Adrenal gland (tissue), 12 donors: Measurements from ENCODE around the gene COL23A1. TPM values are rescaled to one million over a fixed set of nuclear protein-coding genes. Genes with fewer than 3 reads are reported as not detected.
"Not testable (repeated sequence)": the region's sequence is repeated elsewhere in the genome, so short reads cannot be mapped to it uniquely, and the experiment has no call there.

Experiments
- DNase-seq, 7 donors: peaks; one replicate each; pipeline ENCODE4 v3.0.0-alpha.2; 2019 to 2020
- H3K27ac ChIP-seq, 5 donors: fragments of 200-600 bp; sonication (generic) in 4 of 5; 1 replicate in 3 of 5; 2 replicates in 2 of 5; pipeline versions ENCODE4 v1.5.1 to v1.8.0; 2016 to 2020; ENCODE audit warnings: mild to moderate bottlenecking in 1 of 5
- H3K27me3 ChIP-seq: fragments of 200-600 bp; 2 replicates; pipeline ENCODE4 v1.8.0; 2021
- H3K36me3 ChIP-seq, 2 donors: fragments of 200-600 bp; replicated peaks in 1 of 2; 1 replicate in 1 of 2; 2 replicates in 1 of 2; pipeline versions ENCODE4 v1.5.1 to v1.8.0; 2018 to 2022
- H3K4me1 ChIP-seq, 2 donors: fragments of 200-600 bp; replicated peaks in 1 of 2; 1 replicate in 1 of 2; 2 replicates in 1 of 2; pipeline versions ENCODE4 v1.5.1 to v1.8.0; 2018 to 2021
- H3K4me3 ChIP-seq, 4 donors: fragments of 200-600 bp; sonication (generic) in 3 of 4; one replicate each; pipeline ENCODE4 v1.5.1; 2016 to 2018
- H3K9me3 ChIP-seq, 3 donors: fragments of 200-600 bp; sonication (generic) in 1 of 3; replicated peaks in 1 of 3; 1 replicate in 2 of 3; 2 replicates in 1 of 3; pipeline versions ENCODE4 v1.5.1 to v1.8.0; 2016 to 2021
- POLR2A ChIP-seq, 2 donors: fragments of 450-650 bp; IDR thresholded peaks; one replicate each; pipeline ENCODE4 v1.6.1; 2017; ENCODE audit warnings: antibody characterized with exemption in 2 of 2, mild to moderate bottlenecking in 2 of 2, moderate library complexity in 1 of 2
- WGBS, 4 donors: extraction: QIAGEN DNeasy Blood & Tissue Kit in 2 of 4; methylation state at CpG; one replicate each; pipeline versions ENCODE4 v1.1.5 to v1.1.7; 2013 to 2017; 5-methylcytosine and 5-hydroxymethylcytosine counted together
- intact Hi-C, 2 donors: fragments of 100-400 bp; cut with DNase I; formaldehyde crosslinking; loops; one replicate each; pipeline versions ENCODE4 v1.14.1 to v1.15.0; 2022 to 2023
- polyA plus RNA-seq, 3 donors: library from polyadenylated mRNA; stranded (reverse); fragments of 200-250 nt in 2 of 3; fragments of 350-450 nt in 1 of 3; fragmentation: Illumina TruSeq in 1 of 3; extraction: RNeasy Lipid Tissue Mini Kit (QIAGEN cat#74804) in 1 of 3; gene quantifications; one replicate each; pipeline ENCODE4 v1.2.3, GENCODE V29; 2013 to 2014
- total RNA-seq, 9 donors: library from RNA; depleted of rRNA in 4 of 9; stranded (reverse); fragments of >200 nt in 4 of 9; fragments of 120-200 nt in 1 of 9; fragmentation: NEBNext Ultra II Directional in 1 of 9; extraction: Animal tissue kit (Norgen Biotek cat#: 25700) in 1 of 9; gene quantifications; one replicate each; pipeline versions ENCODE4 v1.1.0 to v1.2.4, GENCODE V29; 2013 to 2023
- TF ChIP-seq, protein P1 (sequence below), 6 experiments: fragments of 450-650 bp in 4 of 6; fragments of 200-600 bp in 2 of 6; sonication (generic) in 1 of 6; IDR thresholded peaks; 1 replicate in 5 of 6; 2 replicates in 1 of 6; pipeline versions ENCODE4 v1.5.1 to v1.8.0; 2016 to 2021; ENCODE audit warnings: antibody characterized with exemption in 6 of 6, mild to moderate bottlenecking in 2 of 6, moderate library complexity in 1 of 6
- donor health status: healthy with polysubstance abuse.
- donor health status: Bipolar disorder and iron deficiency.
- donor health status: DM: yes; HTN: yes; CAD: no.
- donor health status: DM: no; HTN: no; CAD: no.
- donor health status: DM: no; HTN: no; CAD: no.
- donor health status: DM: yes; HTN: yes; CAD: no.

COL23A1 gene
- total and polyA plus RNA-seq, 12 donors: 0.09 to 4.4 (median 0.88) TPM

GRCh38 chr5:178240766-178241165 is 349.4 kb downstream of the COL23A1 start:
- intact Hi-C loops: no loop called here
- TF ChIP-seq, protein P1, sequence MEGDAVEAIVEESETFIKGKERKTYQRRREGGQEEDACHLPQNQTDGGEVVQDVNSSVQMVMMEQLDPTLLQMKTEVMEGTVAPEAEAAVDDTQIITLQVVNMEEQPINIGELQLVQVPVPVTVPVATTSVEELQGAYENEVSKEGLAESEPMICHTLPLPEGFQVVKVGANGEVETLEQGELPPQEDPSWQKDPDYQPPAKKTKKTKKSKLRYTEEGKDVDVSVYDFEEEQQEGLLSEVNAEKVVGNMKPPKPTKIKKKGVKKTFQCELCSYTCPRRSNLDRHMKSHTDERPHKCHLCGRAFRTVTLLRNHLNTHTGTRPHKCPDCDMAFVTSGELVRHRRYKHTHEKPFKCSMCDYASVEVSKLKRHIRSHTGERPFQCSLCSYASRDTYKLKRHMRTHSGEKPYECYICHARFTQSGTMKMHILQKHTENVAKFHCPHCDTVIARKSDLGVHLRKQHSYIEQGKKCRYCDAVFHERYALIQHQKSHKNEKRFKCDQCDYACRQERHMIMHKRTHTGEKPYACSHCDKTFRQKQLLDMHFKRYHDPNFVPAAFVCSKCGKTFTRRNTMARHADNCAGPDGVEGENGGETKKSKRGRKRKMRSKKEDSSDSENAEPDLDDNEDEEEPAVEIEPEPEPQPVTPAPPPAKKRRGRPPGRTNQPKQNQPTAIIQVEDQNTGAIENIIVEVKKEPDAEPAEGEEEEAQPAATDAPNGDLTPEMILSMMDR (IDR thresholded peaks at IDR 0.05): no peak
- TF ChIP-seq POLR2A (IDR thresholded peaks at IDR 0.05): no peak
- H3K27ac ChIP-seq: peak overlapping the region in 2 of 5 donors; percentile 61 to 68

DNA sequence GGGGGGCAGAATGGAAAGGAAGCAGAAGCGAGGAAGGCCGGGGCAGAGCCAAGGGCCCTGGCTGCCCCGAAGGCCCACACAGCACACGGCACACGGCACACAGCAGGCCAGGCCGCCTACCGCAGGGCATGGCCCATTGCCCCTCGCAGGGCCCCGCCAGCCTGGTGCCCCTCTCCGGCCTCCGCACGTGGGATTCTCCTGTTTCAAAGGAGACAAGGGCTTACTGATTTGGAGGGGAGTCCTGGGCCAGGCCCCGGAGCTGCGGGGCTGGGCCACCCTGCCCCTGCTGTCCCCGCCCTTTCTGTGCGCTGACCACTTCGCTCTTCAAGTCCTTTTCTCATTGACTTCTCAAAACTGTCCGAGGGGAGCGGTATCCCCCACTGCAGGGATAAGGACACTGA is 349.9 kb downstream of the COL23A1 start:
- 73 to 86% (median 81%) methylated on average over 13 to 19 of the region's 19 CpGs for WGBS, 4 donors
- no peaks in the 10 kb centered on the region for H3K36me3 ChIP-seq
- DNase-seq: no peak
- peaks cover 0 to 44% of the 10 kb centered on the region in 2 donors for H3K4me1 ChIP-seq
- H3K27ac ChIP-seq: peak overlapping the region in 2 of 5 donors; percentile 61 to 68
- H3K9me3 ChIP-seq: no peaks in the 10 kb centered on the region
- no peak overlapping the region for H3K4me3 ChIP-seq
- H3K27me3 ChIP-seq: no peaks in the 10 kb centered on the region
- TF ChIP-seq POLR2A (IDR thresholded peaks at IDR 0.05): no peak
- TF ChIP-seq, protein P1 (IDR thresholded peaks at IDR 0.05): no peak
- intact Hi-C loops: no loop called here

More at GRCh38 chr5:178240766-178241165, 349.4 kb downstream of the COL23A1 start:
- WGBS, 4 donors: 62 to 84% (median 67%) methylated on average over 6 to 9 of the region's 9 CpGs
- Histone ChIP-seq H3K27me3 (no peaks in the 10 kb centered on the region), H3K4me1 (peaks cover 0 to 41% of the 10 kb centered on the region in 2 donors), H3K4me3 (no peak overlapping the region), H3K9me3 (no peaks in the 10 kb centered on the region), H3K36me3 (no peaks in the 10 kb centered on the region)
- DNase-seq: no peak

GRCh38 chr5:178239626-178240301 is 350.4 kb downstream of the COL23A1 start:
- peak in 1 of 7 donors; percentile 37 for DNase-seq
- H3K9me3 ChIP-seq, H3K27me3 ChIP-seq, intact Hi-C loops, H3K4me3 ChIP-seq, H3K36me3 ChIP-seq: not testable (repeated sequence)
- WGBS, 4 donors: 50 to 64% (median 58%) methylated on average over 2 to 14 of the region's 16 CpGs
- peak overlapping the region in 2 of 5 donors; percentile 61 to 68 for H3K27ac ChIP-seq
- peaks cover 0 to 50% of the 10 kb centered on the region in 2 donors for H3K4me1 ChIP-seq

DNA sequence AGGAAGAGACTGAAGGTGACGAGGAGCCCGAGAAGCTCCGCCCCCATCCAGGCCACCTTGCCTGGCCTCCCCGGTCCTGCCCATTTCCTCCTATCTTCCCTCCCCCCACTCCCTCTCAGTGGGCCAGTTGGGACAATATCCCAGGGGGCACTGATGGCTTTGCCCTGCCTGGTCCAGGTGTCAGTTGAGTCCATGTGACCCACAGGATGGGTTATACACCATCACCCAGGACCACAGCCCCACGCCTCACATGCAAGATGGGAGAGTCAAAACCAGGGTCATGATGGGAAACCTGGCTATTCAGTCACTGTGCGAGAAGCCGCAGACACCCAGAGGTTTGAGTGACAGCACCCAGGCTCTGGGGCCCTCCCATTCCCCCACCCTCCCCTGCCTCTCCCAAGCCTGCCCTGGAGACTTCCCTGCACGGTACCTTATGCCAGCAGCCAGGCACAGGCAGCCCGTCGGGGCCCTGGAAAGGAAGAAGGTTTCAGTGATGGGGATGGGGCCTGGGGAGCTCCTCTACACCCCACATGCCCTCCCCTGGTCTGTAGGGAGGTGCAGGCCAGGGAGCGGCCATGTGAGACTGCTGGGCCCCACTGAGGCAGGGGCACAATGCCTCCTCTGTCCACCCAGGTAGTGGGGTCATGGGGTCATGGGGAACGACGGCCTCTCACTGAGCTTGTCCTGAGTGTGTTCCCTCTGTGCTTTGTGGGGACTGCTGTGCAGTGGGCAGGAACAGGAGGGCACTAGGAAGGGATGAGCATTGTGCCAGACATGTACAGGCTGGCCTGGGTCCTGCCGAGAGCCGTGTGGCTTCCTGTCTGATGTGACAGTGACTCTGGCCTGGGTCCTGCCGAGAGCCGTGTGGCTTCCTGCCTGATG is 351.2 kb downstream of the COL23A1 start:
- WGBS, 4 donors: 58 to 78% (median 65%) methylated on average over 7 to 17 of the region's 17 CpGs
- H3K4me1 ChIP-seq: peaks cover 0 to 51% of the 10 kb centered on the region in 2 donors

More for the DNA sequence above, 351.2 kb downstream of the COL23A1 start:
- TF ChIP-seq, protein P1 (IDR thresholded peaks at IDR 0.05): no peak
- TF ChIP-seq POLR2A (IDR thresholded peaks at IDR 0.05): no peak
- DNase-seq: no peak
- no peak overlapping the region for H3K4me3 ChIP-seq
- H3K36me3 ChIP-seq: no peaks in the 10 kb centered on the region
- H3K27ac ChIP-seq: peak overlapping the region in 2 of 5 donors; percentile 63 to 84
- no peaks in the 10 kb centered on the region for H3K9me3 ChIP-seq
- intact Hi-C loops: no loop called here
- no peaks in the 10 kb centered on the region for H3K27me3 ChIP-seq
